ENCODE data around the gene PRICKLE4.

GRCh38 chr6:41736186-41736733, 44.3 kb upstream of the PRICKLE4 start:
- no peak for TF ChIP-seq CTCF (IDR thresholded peaks at IDR 0.05; ENCODE audit: low read depth, low read length)
- no peak for TF ChIP-seq EZH2phosphoT487 (IDR thresholded peaks at IDR 0.05; ENCODE audit: low read depth)

Measured in OCI-LY3 (cell line).